Measurements from ENCODE around the gene ROBO1. TPM values are rescaled to one million over a fixed set of nuclear protein-coding genes. Genes with fewer than 3 reads are reported as not detected.

The ROBO1 gene
- total and polyA plus RNA-seq, 2 of the 8 experiments (the other 6 are each of a cell fraction or from before 2014, with no cell fraction given): 51.4 to 91.0 TPM

DNA sequence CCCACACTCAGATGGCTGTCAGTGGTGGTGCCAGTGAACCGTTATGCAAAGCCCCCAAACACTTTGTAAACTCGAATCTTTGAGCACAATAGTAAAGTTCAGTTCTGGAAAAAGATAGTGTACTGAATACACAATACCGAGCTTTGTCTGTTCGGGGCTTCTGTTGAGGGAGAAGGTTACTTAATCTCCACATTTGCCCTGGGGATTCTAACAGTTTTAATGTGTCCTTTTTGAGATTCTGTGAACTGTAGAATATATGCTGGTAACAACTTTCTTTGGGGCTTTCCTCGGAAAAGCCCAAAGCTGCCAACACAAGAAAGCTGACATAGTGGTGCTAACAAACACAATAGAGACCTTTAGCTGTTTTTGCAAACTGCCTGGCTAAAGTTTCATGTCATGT is 686.5 kb downstream of the ROBO1 start:
- no peak overlapping the region for H4K91ac ChIP-seq (replicated peaks; ENCODE audit: insufficient read length, low read length)
- ChIA-PET CTCF (ENCODE audit: partially characterized antibody) (interaction anchor here (6.9 kb wide), 1 partner anchor 280 kb away, joined by 83 read pairs; no protein-coding TSS in a partner anchor), POLR2A (ENCODE audit: partially characterized antibody) (no interaction called here)
- 95% methylated on average over 5 of the region's 5 CpGs; no CpG with 5 or more reads in 1 of the 2 experiments for WGBS, 2 experiments (ENCODE audit: extremely low coverage in 1 of 2, insufficient coverage in 1 of 2, insufficient read length in 1 of 2, insufficient replicate concordance in 2 of 2, low coverage in 1 of 2, low lambda C conversion rate in 2 of 2, missing lambda C conversion rate in 1 of 2)
- no peak overlapping the region for H2BK5ac ChIP-seq (ENCODE audit: low read depth, low read length)
- H3K9ac ChIP-seq (replicated peaks in 1 of 4; ENCODE audit: extremely low read depth in 1 of 4, low read depth in 3 of 4, low read length in 3 of 4): no peak overlapping the region
- peak overlapping the region; percentile 8; the same call in 1 of the 2 replicates for H2AFZ ChIP-seq (ENCODE audit: low read length)
- H3K36me3 ChIP-seq (ENCODE audit: control insufficient read depth in 2 of 4, insufficient read depth in 4 of 4, low read length in 3 of 4): no peaks in the 10 kb centered on the region
- H3K27me3 ChIP-seq (replicated peaks in 1 of 4; ENCODE audit: control insufficient read depth in 3 of 4, extremely low read depth in 1 of 4, insufficient read depth in 3 of 4, low read length in 3 of 4): no peaks in the 10 kb centered on the region
- H3K56ac ChIP-seq (replicated peaks; ENCODE audit: insufficient read length, low read depth, low read length): no peak overlapping the region
- no peak overlapping the region for H3K4ac ChIP-seq (replicated peaks; ENCODE audit: insufficient read length, low read depth, low read length)
- H3K23ac ChIP-seq (ENCODE audit: insufficient read length): no peak overlapping the region
- no peaks in the 10 kb centered on the region for H3K9me3 ChIP-seq (ENCODE audit: insufficient read depth in 2 of 2, low read depth in 1 of 2, low read length in 1 of 2)
- H3K27ac ChIP-seq (ENCODE audit: low read depth, low read length): no peak overlapping the region
- H2BK15ac ChIP-seq (ENCODE audit: low read length): no peak overlapping the region
- H3K79me2 ChIP-seq (ENCODE audit: control insufficient read depth in 1 of 2, insufficient read depth in 2 of 2, low read length in 2 of 2): no peaks in the 10 kb centered on the region
- peaks cover 0 to 1% (median 0%) of the 10 kb centered on the region in 4 experiments; a peak in 1 of 7 replicates for H3K4me1 ChIP-seq (replicated peaks in 1 of 4; ENCODE audit: control insufficient read depth in 3 of 4, insufficient read depth in 4 of 4, low read length in 3 of 4)
- H4K5ac ChIP-seq (ENCODE audit: insufficient read length, low read depth, low read length): no peak overlapping the region
- no peak overlapping the region for H2BK20ac ChIP-seq (ENCODE audit: low read length)
- no peak overlapping the region for H3K4me3 ChIP-seq (ENCODE audit: extremely low read depth in 1 of 4, insufficient read depth in 2 of 4, low read depth in 3 of 4, low read length in 4 of 4)
- no peak for TF ChIP-seq GABPA (IDR thresholded peaks at IDR 0.05; ENCODE audit: borderline replicate concordance, insufficient read depth, low read length)
- FAIRE-seq (peak; percentile 7), DNase-seq (ENCODE audit: low read depth in 1 of 2, low spot score in 2 of 2) (no peak)
- H3K18ac ChIP-seq (ENCODE audit: extremely low read depth, low read length): no peak overlapping the region
- no peak overlapping the region for H4K8ac ChIP-seq (ENCODE audit: extremely low read depth, insufficient read depth, low read length)
- H3K4me2 ChIP-seq (ENCODE audit: insufficient read depth in 1 of 2, low read depth in 2 of 2, low read length in 2 of 2): no peak overlapping the region
- H2BK12ac ChIP-seq (ENCODE audit: low read depth, low read length): no peak overlapping the region
- H3K14ac ChIP-seq (ENCODE audit: insufficient read length): no peak overlapping the region
- no peaks in the 10 kb centered on the region for H3K79me1 ChIP-seq (ENCODE audit: low read depth, low read length)
- no peaks in the 10 kb centered on the region for H4K20me1 ChIP-seq (replicated peaks in 1 of 2; ENCODE audit: control insufficient read depth in 1 of 2, insufficient read depth in 2 of 2, low read length in 2 of 2)
- H2AK5ac ChIP-seq (ENCODE audit: low read depth, low read length): no peak overlapping the region
- no peaks in the 10 kb centered on the region for H3K23me2 ChIP-seq (ENCODE audit: low read depth, low read length)
- H2BK120ac ChIP-seq (replicated peaks; ENCODE audit: low read depth, low read length): no peak overlapping the region
